Body of pancreas (tissue), 4 donors: ENCODE results near the gene PRPSAP1. TPM values are rescaled to one million over a fixed set of nuclear protein-coding genes. Genes with fewer than 3 reads are reported as not detected.

ENCODE experiments used
- ATAC-seq: fragments of 150-250 bp; one replicate; pipeline ENCODE4 v1.9.1; 2016
- DNase-seq, 4 donors: peaks; one replicate each; pipeline ENCODE4 v3.0.0-alpha.2; 2019
- H3K27ac ChIP-seq, 4 donors: fragments of 200-600 bp; sonication (generic); 1 replicate in 3 of 4; 2 replicates in 1 of 4; pipeline versions ENCODE4 v1.5.1 to v1.6.1; 2016 to 2019; ENCODE audit warnings: mild to moderate bottlenecking in 1 of 4, mixed read lengths in 1 of 4, moderate library complexity in 1 of 4
- H3K27me3 ChIP-seq, 2 donors: fragments of 200-600 bp; sonication (generic); one replicate each; pipeline ENCODE4 v1.6.0; 2016; ENCODE audit warnings: mild to moderate bottlenecking in 1 of 2
- H3K36me3 ChIP-seq, 2 donors: fragments of 200-600 bp; sonication (generic); replicated peaks in 1 of 2; 2 replicates each; pipeline ENCODE4 v1.5.1; 2016; ENCODE audit warnings: low read depth in 2 of 2; ENCODE audit not compliant: insufficient read depth in 1 of 2
- H3K4me1 ChIP-seq: fragments of 200-600 bp; sonication (generic); one replicate; pipeline ENCODE4 v1.6.0; 2016
- H3K4me3 ChIP-seq, 2 donors: fragments of 200-600 bp; sonication (generic); 1 replicate in 1 of 2; 2 replicates in 1 of 2; pipeline ENCODE4 v1.5.1; 2016 to 2019
- H3K9me3 ChIP-seq, 3 donors: fragments of 200-600 bp; sonication (generic); 1 replicate in 2 of 3; 2 replicates in 1 of 3; pipeline ENCODE4 v1.5.1; 2016
- POLR2A ChIP-seq, 3 donors: fragments of 450-650 bp; IDR thresholded peaks; one replicate each; pipeline ENCODE4 v1.6.1; 2016; ENCODE audit warnings: antibody characterized with exemption in 3 of 3, mild to moderate bottlenecking in 2 of 3
- WGBS, 2 donors: methylation state at CpG; one replicate each; pipeline ENCODE4 v1.1.5; 2017; 5-methylcytosine and 5-hydroxymethylcytosine counted together
- intact Hi-C: fragments of 100-400 bp; cut with DNase I; formaldehyde crosslinking; loops from one replicate; pipeline ENCODE4 v1.15.1; 2023
- total RNA-seq, 2 donors: library from RNA; depleted of rRNA; stranded (reverse); fragments of >200 nt; gene quantifications; one replicate each; pipeline ENCODE4 v1.1.0, GENCODE V29; 2016
- TF ChIP-seq, protein P1 (sequence below), 7 experiments: fragments of 450-650 bp in 4 of 7; fragments of 200-600 bp in 3 of 7; sonication (generic) in 3 of 7; IDR thresholded peaks; one replicate each; pipeline ENCODE4 v1.5.1; 2016 to 2019; ENCODE audit warnings: antibody characterized with exemption in 7 of 7

The PRPSAP1 gene
- total RNA-seq, 2 donors from 2014 or later, result 34.8 to 55.7 TPM

DNA sequence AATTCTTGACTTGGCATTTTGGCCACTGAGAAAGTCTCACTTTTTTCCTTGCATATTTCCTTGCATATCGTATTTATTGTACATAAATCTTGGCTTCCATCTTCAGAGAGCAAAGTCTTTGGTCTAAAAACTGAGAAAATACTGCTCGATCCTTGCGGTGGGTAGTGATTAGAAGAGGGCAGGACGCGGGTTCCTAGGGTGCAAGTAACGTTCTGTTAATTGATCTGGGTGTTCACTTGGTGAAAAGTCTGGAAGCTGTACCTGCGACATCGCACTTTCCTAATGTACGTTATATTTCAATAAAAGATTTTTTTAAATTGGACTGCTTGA, 89.3 kb downstream of the PRPSAP1 start:
- Histone ChIP-seq H3K27ac (peak overlapping the region; percentile 62 to 94 (median 94)), H3K9me3 (no peaks in the 10 kb centered on the region), H3K27me3 (no peaks in the 10 kb centered on the region), H3K4me3 (no peak overlapping the region), H3K36me3 (no peaks in the 10 kb centered on the region), H3K4me1 (peaks cover 85% of the 10 kb centered on the region)
- DNase-seq, result no peak
- no peak for TF ChIP-seq POLR2A (IDR thresholded peaks at IDR 0.05)
- TF ChIP-seq, protein P1, sequence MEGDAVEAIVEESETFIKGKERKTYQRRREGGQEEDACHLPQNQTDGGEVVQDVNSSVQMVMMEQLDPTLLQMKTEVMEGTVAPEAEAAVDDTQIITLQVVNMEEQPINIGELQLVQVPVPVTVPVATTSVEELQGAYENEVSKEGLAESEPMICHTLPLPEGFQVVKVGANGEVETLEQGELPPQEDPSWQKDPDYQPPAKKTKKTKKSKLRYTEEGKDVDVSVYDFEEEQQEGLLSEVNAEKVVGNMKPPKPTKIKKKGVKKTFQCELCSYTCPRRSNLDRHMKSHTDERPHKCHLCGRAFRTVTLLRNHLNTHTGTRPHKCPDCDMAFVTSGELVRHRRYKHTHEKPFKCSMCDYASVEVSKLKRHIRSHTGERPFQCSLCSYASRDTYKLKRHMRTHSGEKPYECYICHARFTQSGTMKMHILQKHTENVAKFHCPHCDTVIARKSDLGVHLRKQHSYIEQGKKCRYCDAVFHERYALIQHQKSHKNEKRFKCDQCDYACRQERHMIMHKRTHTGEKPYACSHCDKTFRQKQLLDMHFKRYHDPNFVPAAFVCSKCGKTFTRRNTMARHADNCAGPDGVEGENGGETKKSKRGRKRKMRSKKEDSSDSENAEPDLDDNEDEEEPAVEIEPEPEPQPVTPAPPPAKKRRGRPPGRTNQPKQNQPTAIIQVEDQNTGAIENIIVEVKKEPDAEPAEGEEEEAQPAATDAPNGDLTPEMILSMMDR (IDR thresholded peaks at IDR 0.05), result no peak
- ATAC-seq, result no peak
- intact Hi-C loops, result no loop called here
- 35 to 39% methylated on average over 9 of the region's 9 CpGs for WGBS, 2 donors

DNA sequence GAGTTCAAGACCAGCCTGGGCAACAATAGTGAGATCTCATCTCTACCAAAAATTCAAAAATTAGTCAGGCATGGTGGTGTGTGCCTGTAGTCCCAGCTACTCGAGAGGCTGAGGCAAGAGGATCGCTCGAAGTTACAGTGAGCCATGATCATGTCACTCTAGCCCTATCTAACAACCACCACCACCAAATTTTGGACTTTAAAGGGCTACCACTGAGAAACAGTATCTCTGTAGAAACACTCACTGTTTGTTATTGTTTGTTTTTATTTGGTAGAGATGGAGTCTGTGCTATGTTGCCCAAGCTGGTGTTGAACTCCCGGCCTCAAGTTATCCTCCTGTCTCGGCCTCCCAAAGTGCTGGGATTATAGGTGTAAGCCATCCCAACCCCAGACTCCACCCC, 89.8 kb downstream of the PRPSAP1 start:
- H3K27me3 ChIP-seq, result no peaks in the 10 kb centered on the region
- DNase-seq (no peak), ATAC-seq (no peak)
- intact Hi-C loops, result no loop called here
- WGBS, 2 donors, result 95 to 97% methylated on average over 5 of the region's 5 CpGs
- peaks cover 82% of the 10 kb centered on the region for H3K4me1 ChIP-seq
- TF ChIP-seq, protein P1 (IDR thresholded peaks at IDR 0.05), result no peak
- no peak for TF ChIP-seq POLR2A (IDR thresholded peaks at IDR 0.05)
- no peaks in the 10 kb centered on the region for H3K9me3 ChIP-seq
- H3K27ac ChIP-seq, result peak overlapping the region; percentile 93 to 94 (median 94)
- H3K36me3 ChIP-seq, result no peaks in the 10 kb centered on the region
- H3K4me3 ChIP-seq, result no peak overlapping the region

DNA sequence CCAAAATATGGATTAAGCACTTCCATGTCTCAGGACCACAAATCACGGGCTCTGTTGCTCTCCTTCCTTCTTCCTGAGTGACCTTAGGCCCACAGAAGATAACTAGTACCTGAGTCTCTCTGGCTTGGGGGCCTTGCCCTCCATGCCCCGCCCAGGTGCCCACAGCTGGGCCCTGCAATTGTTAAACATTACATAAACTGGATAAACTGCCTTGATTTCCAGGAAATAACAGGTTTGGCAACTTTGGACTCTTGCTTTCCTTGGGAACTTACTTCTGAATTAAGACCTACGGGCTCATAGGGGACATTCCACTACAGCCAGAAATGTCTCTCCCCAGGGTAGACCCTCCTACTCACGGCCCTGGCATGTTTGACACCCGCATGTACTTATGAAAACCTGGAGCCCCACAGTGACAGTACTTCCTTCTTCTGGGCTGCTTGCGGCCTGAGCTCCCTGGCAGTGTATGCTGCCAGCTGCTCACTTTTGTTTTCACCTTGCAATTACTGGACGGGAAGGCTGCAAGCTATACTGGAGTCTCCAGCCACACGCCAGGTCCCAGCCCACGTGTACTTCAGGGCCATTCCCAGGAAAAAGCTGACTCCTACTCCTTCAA, 90.9 kb downstream of the PRPSAP1 start:
- Histone ChIP-seq H3K36me3 (no peaks in the 10 kb centered on the region), H3K27ac (peak overlapping the region; percentile 93 to 94 (median 94)), H3K4me3 (no peak overlapping the region), H3K9me3 (no peaks in the 10 kb centered on the region), H3K4me1 (peaks cover 82% of the 10 kb centered on the region), H3K27me3 (no peaks in the 10 kb centered on the region)
- 10% methylated on average over 9 of the region's 9 CpGs for WGBS, 2 donors
- ATAC-seq (peak; percentile 36), DNase-seq (peak; percentile 73 to 88 (median 85))
- intact Hi-C loops, result no loop called here
- TF ChIP-seq, protein P1 (IDR thresholded peaks at IDR 0.05), result no peak
- peak in 2 of 3 donors; percentile 62 to 67 for TF ChIP-seq POLR2A (IDR thresholded peaks at IDR 0.05)

DNA sequence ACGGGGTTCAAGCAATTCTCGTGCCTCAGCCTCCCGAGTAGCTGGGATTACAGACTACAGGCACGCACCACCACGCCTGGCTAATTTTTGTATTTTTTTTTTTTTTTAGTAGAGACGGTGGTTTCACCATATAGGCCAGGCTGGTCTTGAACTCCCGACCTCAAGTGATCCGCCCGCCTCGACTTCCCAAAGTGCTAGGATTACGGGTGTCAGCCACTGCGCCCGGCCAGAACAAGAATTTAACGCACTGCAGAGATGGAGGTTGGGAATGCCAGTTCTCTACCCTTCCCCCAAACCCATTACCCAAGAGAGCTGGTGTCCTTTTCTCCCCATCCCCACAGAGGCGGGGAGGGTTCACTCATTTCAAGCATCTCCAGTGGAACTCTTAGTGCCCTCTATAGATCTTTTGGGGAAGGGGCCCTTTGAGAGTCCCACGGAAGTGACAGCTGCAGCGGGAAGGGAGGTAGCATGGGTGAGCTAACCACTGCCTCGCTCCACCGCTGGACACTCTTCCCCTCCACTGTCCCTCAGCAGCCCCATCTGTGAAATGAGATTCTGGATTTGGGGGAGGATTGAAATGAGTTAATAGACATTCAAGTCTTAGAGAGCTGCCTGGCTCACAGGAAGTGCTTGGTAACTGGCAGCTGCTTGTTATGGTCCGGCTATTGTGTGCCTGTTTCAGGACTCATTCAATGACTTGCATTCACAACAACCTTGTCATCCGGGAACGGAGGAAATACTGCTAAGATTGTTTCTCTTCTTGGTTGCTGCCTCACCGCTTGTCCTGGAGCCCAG, 92.1 kb downstream of the PRPSAP1 start:
- H3K4me1 ChIP-seq, result peaks cover 74% of the 10 kb centered on the region
- TF ChIP-seq, protein P1 (IDR thresholded peaks at IDR 0.05), result no peak
- no peak for TF ChIP-seq POLR2A (IDR thresholded peaks at IDR 0.05)
- 87 to 88% methylated on average over 23 of the region's 23 CpGs for WGBS, 2 donors
- H3K36me3 ChIP-seq, result no peaks in the 10 kb centered on the region
- H3K4me3 ChIP-seq, result no peak overlapping the region
- DNase-seq, result no peak
- peak overlapping the region; percentile 52 to 94 (median 94) for H3K27ac ChIP-seq
- H3K27me3 ChIP-seq, result no peaks in the 10 kb centered on the region
- ATAC-seq, result no peak
- H3K9me3 ChIP-seq, result no peaks in the 10 kb centered on the region
- intact Hi-C loops, result no loop called here
